Stomach (tissue), 4 donors: ENCODE data around the gene TMOD3.

Experiments used
- EP300 ChIP-seq: sonication (generic); formaldehyde crosslinking; IDR thresholded peaks from one replicate; pipeline ENCODE4 v1.6.1; 2017; ENCODE audit warnings: antibody characterized with exemption
- POLR2A ChIP-seq, 4 donors: fragments of 450-650 bp; IDR thresholded peaks; one replicate each; pipeline ENCODE4 v1.6.1; 2016; ENCODE audit warnings: antibody characterized with exemption in 4 of 4, control low read depth in 2 of 4, mild to moderate bottlenecking in 1 of 4, moderate library complexity in 1 of 4

DNA sequence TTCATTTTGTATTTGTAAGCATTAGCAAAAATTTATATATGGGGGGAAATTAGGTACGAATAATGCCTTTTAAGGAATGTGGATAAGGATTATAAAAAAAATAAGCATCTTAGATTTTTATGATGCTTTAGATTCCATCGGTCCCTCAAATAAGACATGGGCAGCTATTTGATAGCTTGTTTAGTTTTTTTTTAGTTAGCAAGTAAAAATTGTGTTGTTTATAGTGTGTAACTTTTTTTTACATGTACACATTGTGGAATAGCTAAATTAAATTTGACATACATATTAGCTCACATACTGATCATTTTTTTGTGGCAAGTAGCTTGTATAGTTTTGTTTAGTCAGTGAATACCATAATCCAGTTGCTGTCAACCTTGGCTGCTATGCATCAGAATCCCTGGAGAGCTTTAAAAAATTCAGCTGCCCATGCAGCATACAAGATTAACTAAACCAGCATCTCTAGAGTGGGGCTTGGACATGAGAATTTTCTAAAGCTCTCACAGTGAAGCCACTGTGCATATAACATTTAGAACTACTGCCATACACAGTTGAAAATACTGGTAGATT lies 53.9 kb downstream of the TMOD3 start:
- TF ChIP-seq POLR2A (IDR thresholded peaks at IDR 0.05) (no peak), EP300 (no peak)
